NCI-H526 treated with DMSO at 0.1 percent for 48 hours (cell line): ENCODE results near the gene MSL3B.

Experiments used
- DNase-seq: peaks from one replicate; lab custom pipeline; 2025; lab: John Stamatoyannopoulos, UW

Gene MSL3B

DNA sequence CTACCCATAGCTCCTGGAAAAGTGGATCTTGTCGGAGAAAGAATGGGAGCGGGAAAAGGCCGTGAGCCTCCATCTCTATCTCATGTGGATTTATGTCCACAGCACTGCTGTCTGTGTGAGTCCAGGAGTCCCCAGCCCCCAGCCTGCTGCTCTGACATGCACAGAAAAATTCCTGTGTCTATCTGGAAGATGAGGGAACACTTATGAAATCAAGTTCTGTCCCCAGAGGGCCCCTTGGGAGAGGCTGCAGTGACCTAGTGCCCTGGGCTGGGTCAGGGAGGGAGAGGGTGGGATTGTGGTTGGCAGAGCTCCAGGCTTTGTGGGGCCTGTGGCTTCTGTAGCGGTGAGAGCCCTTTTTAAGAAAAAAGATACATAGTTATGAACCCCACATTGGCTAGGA lies 51.4 kb downstream of the MSL3B start:
- DNase-seq = no peak

DNA sequence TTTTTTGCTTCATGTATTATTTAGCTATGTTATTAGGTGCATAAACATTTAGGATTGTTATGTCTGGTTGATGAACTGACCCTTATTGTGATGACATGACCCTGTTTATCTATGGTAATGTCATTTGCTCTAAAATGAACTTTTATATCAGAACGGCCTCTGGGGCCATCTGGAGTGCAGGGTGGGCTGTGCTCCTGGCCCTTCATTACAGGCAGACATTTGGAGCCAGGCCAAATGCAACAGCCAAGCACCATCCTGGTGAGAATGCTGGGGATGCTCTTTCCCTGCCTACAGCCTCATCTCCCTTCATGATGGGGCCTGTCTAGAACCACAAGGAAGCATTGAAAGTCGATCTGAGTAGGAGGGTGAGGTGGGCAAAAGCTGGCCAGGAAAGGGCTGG lies 51.9 kb downstream of the MSL3B start:
- DNase-seq = no peak

DNA sequence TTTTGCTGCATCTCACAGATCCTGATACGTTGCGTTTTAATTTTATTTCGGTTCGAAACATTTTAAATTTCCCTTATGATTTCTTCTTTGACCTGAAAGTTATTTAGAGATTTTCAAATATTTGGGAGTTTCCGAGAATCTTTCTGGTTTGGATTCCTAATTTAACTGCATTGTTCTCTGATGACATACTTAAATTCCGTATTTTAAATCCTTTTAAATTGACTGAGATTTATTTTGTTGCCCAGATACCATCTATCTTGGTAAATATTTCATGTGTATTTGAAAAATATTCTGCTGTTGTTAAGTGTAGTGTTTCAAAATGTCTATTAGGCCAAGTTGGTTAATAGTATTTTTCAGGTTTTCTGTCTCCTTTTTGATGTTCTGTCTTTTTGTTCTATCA lies 52.3 kb downstream of the MSL3B start:
- DNase-seq = no peak
